Measurements from ENCODE around the gene PPP1R2C. TPM values are rescaled to one million over a fixed set of nuclear protein-coding genes. Genes with fewer than 3 reads are reported as not detected.

The PPP1R2C gene
- total RNA-seq, result not detected in 2 replicates

DNA sequence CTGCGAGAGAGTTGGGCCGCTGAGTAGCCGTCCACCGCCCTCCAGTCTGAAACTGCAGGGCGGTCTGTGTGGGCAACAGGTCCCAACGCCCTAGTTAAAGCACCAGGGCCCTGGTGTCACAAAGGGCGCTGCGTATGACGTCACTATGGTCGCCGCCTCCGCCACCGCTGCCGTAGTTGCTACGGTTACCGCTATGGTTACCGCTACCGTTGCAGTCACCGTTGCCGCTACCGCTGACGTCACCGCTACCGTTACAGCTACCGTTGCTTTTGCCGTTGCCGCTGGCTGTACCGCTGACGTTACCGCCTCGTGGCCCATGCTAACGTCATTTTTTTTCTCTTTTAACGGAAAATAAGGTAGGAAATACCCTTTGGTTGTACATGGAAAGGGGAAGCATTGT is at the start of gene PPP1R2C:
PPP1R2C (minus strand) TSS at position 68 of the 400 bp plus-strand sequence. CDS start 84 bp downstream, outside the sequence.

